Lower leg skin (tissue), 3 donors: ENCODE results near the gene SCAF8.

Experiments used
- POLR2A ChIP-seq, 2 donors: fragments of 450-650 bp; IDR thresholded peaks; one replicate each; pipeline ENCODE4 v1.6.1; 2016 to 2017; ENCODE audit warnings: antibody characterized with exemption in 2 of 2, mild to moderate bottlenecking in 1 of 2, moderate library complexity in 1 of 2
- TF ChIP-seq, protein P1 (sequence below), 3 donors: fragments of 450-650 bp; IDR thresholded peaks; one replicate each; pipeline ENCODE4 v1.5.1; 2016; ENCODE audit warnings: antibody characterized with exemption in 3 of 3, mild to moderate bottlenecking in 3 of 3, moderate library complexity in 2 of 3

DNA sequence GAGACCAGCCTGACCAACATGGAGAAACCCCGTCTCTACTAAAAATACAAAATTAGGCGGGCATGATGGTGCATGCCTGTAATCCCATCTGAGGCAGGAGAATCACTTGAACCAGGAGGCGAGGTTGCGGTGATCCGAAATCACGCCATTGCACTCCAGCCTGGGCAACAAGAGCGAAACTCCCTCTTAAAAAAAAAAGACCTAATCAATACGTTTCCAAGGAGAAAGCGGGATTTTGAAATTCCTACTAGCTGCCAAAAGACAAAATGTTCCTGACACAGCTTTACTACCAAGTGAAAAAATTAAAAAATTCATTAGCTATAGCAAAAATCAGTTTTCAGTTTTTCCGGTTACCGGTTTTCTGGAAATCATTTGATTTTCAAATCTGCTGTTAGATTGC lies 129.3 kb downstream of the SCAF8 start:
- TF ChIP-seq, protein P1, sequence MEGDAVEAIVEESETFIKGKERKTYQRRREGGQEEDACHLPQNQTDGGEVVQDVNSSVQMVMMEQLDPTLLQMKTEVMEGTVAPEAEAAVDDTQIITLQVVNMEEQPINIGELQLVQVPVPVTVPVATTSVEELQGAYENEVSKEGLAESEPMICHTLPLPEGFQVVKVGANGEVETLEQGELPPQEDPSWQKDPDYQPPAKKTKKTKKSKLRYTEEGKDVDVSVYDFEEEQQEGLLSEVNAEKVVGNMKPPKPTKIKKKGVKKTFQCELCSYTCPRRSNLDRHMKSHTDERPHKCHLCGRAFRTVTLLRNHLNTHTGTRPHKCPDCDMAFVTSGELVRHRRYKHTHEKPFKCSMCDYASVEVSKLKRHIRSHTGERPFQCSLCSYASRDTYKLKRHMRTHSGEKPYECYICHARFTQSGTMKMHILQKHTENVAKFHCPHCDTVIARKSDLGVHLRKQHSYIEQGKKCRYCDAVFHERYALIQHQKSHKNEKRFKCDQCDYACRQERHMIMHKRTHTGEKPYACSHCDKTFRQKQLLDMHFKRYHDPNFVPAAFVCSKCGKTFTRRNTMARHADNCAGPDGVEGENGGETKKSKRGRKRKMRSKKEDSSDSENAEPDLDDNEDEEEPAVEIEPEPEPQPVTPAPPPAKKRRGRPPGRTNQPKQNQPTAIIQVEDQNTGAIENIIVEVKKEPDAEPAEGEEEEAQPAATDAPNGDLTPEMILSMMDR (IDR thresholded peaks at IDR 0.05): no peak
- TF ChIP-seq POLR2A (IDR thresholded peaks at IDR 0.05): no peak
